PFSK-1 (cell line): ENCODE results near the gene ADGRL3.

Experiments used
- POLR2AphosphoS5 ChIP-seq: IDR thresholded peaks from 2 replicates; pipeline ENCODE4 v1.6.1; 2012; ENCODE audit warnings: low read depth, mild to moderate bottlenecking, control low read depth, low read length, moderate library complexity
- TF ChIP-seq, protein P1 (sequence below), 2 experiments: IDR thresholded peaks; 2 replicates each; pipeline versions ENCODE4 v1.6.1 to v1.8.0; 2011 to 2012; ENCODE audit warnings: low read depth in 2 of 2, low read length in 2 of 2, control low read depth in 1 of 2, inconsistent platforms in 1 of 2, mild to moderate bottlenecking in 1 of 2, moderate library complexity in 1 of 2; ENCODE audit not compliant: insufficient read depth in 1 of 2

DNA sequence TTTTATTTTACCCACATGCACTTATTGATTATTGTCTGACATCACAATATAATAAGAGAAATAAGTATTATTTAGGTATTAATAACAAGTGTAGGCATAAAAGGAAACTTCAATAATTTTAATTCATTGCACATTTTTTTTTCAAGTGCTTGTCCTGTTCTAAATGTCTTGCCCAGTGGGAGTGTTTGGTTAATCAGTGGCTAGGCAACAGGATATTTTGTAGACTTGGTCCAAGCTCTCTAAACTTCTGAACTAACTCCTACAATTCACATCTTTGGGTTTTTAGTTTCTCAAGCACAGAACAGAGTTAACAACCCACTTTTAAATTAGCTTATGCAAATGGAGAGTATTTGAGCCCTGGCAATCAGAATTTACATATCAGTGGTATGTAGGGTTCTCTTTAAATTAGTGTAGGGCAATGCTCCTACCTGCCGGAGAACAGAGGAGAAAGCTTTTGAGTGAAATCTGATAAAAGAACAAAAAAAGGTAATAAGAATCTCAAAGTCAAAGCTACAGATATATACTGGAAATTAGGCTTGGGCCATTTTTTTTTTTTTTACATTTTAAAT, 353.5 kb downstream of the ADGRL3 start:
- TF ChIP-seq POLR2AphosphoS5 = no peak
- TF ChIP-seq, protein P1, sequence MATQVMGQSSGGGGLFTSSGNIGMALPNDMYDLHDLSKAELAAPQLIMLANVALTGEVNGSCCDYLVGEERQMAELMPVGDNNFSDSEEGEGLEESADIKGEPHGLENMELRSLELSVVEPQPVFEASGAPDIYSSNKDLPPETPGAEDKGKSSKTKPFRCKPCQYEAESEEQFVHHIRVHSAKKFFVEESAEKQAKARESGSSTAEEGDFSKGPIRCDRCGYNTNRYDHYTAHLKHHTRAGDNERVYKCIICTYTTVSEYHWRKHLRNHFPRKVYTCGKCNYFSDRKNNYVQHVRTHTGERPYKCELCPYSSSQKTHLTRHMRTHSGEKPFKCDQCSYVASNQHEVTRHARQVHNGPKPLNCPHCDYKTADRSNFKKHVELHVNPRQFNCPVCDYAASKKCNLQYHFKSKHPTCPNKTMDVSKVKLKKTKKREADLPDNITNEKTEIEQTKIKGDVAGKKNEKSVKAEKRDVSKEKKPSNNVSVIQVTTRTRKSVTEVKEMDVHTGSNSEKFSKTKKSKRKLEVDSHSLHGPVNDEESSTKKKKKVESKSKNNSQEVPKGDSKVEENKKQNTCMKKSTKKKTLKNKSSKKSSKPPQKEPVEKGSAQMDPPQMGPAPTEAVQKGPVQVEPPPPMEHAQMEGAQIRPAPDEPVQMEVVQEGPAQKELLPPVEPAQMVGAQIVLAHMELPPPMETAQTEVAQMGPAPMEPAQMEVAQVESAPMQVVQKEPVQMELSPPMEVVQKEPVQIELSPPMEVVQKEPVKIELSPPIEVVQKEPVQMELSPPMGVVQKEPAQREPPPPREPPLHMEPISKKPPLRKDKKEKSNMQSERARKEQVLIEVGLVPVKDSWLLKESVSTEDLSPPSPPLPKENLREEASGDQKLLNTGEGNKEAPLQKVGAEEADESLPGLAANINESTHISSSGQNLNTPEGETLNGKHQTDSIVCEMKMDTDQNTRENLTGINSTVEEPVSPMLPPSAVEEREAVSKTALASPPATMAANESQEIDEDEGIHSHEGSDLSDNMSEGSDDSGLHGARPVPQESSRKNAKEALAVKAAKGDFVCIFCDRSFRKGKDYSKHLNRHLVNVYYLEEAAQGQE (IDR thresholded peaks at IDR 0.05; ENCODE audit: insufficient read depth in 1 of 2, low read depth in 2 of 2, low read length in 2 of 2) = no peak
